Activated T-helper 17 cell treated with anti-CD3 and anti-CD28 coated beads, Interleukin-2, amount 50 U/mL, for 72 hours (primary cell): ENCODE results near the gene DGKH. TPM values are rescaled to one million over a fixed set of nuclear protein-coding genes. Genes with fewer than 3 reads are reported as not detected.
"Not testable (repeated sequence)": the region's sequence is repeated elsewhere in the genome, so short reads cannot be mapped to it uniquely, and the experiment has no call there.

Experiments used
- ATAC-seq: fragments of 150-1000 bp; cut with Tn5 transposase; replicated peaks from 2 replicates; pipeline ENCODE4 v1.10.0; 2021; ENCODE audit warnings: mild to moderate bottlenecking, moderate library complexity
- H3K27ac Mint-ChIP-seq: one replicate; pipeline ENCODE4 v1.8.0; 2022; ENCODE audit warnings: mixed read lengths
- H3K27me3 Mint-ChIP-seq: one replicate; pipeline ENCODE4 v1.8.0; 2022; ENCODE audit warnings: mixed read lengths
- H3K36me3 Mint-ChIP-seq: one replicate; pipeline ENCODE4 v1.8.0; 2022; ENCODE audit warnings: low read depth, mild to moderate bottlenecking, mixed read lengths
- H3K4me1 Mint-ChIP-seq: one replicate; pipeline ENCODE4 v1.8.0; 2022; ENCODE audit warnings: mixed read lengths
- H3K4me3 Mint-ChIP-seq: one replicate; pipeline ENCODE4 v1.8.0; 2022; ENCODE audit warnings: mild to moderate bottlenecking, mixed read lengths
- H3K9me3 Mint-ChIP-seq: one replicate; pipeline ENCODE4 v1.8.0; 2022; ENCODE audit warnings: mixed read lengths
- total RNA-seq, 2 donors: library from RNA; stranded (reverse); gene quantifications; one replicate each; pipeline ENCODE4 v1.2.3, GENCODE V29; 2022

DGKH gene
- total RNA-seq, 2 donors from 2014 or later: 16.6 to 17.5 TPM

DNA sequence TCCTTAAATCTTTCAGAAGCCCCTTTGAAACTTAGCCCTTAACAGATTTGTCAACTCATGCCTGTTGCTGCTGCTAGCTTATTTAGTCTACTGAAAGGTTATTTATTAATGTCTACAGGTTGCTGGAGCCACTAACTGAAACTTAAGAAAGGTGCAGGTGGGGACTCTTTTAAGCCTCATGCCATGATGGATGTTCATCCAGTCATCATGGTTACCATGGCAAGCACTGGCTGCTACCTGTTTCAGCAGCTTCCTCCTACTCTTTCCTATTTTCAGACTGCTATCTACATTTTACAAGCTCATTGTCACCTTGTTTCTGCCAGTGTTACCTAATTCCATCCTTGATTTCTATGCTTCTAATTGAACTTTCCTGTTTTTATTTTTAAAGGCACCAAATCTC lies 27.1 kb downstream of the DGKH start:
- peak; percentile 28 for ATAC-seq
- Mint-ChIP-seq H3K9me3 (no peaks in the 10 kb centered on the region), H3K27ac (no peak overlapping the region), H3K27me3 (no peaks in the 10 kb centered on the region), H3K36me3 (no peaks in the 10 kb centered on the region), H3K4me1 (peaks cover 5% of the 10 kb centered on the region), H3K4me3 (no peak overlapping the region)

GRCh38 chr13:42076309-42076713 lies 27.9 kb downstream of the DGKH start:
- ATAC-seq: no peak
- H3K36me3 Mint-ChIP-seq: no peaks in the 10 kb centered on the region
- H3K27me3 Mint-ChIP-seq: no peaks in the 10 kb centered on the region
- H3K9me3 Mint-ChIP-seq: no peaks in the 10 kb centered on the region
- H3K4me1 Mint-ChIP-seq: peaks cover 5% of the 10 kb centered on the region
- H3K4me3 Mint-ChIP-seq: no peak overlapping the region
- H3K27ac Mint-ChIP-seq: no peak overlapping the region

DNA sequence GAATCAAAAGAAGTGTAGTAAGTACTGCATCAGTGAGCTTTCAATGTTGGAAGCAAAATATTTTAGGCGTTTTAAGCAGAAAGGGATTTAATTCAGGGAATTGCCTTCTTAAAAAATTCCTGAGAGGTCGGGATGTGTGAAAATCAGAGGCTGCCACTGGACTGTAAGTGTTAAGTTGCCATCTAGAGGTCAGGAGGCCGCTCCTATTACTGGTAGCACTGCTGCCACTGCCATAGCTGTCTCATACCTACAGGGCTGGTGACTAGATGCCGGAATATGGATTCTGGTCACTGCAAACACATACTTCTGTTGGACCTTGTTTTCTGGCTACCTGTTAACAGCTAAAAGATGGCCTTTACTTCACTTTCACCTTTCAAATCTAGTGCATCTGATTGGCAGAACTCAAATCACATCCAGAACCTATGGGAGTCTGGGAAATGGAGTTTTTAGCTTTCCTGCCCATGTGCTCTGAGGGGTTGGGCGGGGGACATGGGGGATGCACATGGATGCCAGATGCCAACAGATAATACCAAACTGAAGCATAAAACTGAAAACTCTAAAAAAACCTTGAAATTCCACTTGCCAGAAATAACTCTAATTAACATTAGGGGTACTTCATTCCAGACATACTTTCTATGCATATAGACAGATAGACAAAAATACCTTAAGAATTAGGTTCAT lies 29.8 kb downstream of the DGKH start:
- Mint-ChIP-seq H3K4me3 (no peak overlapping the region), H3K27me3 (no peaks in the 10 kb centered on the region), H3K36me3 (peaks cover 5% of the 10 kb centered on the region), H3K4me1 (peaks cover 11% of the 10 kb centered on the region), H3K27ac (no peak overlapping the region), H3K9me3 (no peaks in the 10 kb centered on the region)
- no peak for ATAC-seq

- Mint-ChIP-seq H3K4me3 (peak overlapping the region; percentile 40), H3K4me1 (peaks cover 7% of the 10 kb centered on the region), H3K27ac (peak overlapping the region; percentile 18), H3K36me3 (peaks cover 8% of the 10 kb centered on the region), H3K27me3 (no peaks in the 10 kb centered on the region), H3K9me3 (no peaks in the 10 kb centered on the region)
- ATAC-seq: peak; percentile 80
These were observed 34.8 kb downstream of the DGKH start for GRCh38 chr13:42083138-42083770.

DNA sequence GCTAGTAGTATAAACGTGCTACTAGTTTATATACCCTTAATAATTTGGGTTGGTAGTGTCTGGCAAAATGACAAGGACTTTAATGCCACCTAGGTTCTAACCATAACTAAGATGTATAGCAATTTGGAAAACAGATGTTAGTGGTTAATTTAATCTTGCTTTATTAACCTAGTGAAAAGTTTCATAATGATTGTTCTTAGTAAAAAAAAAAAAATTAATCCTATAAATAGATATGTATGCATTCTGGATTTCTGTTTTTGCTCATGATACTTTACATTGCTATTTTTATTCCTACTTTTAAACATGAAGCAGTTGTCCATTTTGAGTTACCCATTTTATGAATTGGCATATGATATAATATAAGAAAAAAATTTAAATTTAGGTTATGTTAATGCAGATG lies 36.3 kb downstream of the DGKH start:
- Mint-ChIP-seq H3K4me3 (no peak overlapping the region), H3K4me1 (peaks cover 7% of the 10 kb centered on the region), H3K36me3 (peaks cover 8% of the 10 kb centered on the region), H3K9me3 (no peaks in the 10 kb centered on the region), H3K27me3 (no peaks in the 10 kb centered on the region), H3K27ac (no peak overlapping the region)
- ATAC-seq: no peak

- Mint-ChIP-seq H3K27me3 (no peaks in the 10 kb centered on the region), H3K4me3 (no peak overlapping the region), H3K4me1 (peaks cover 7% of the 10 kb centered on the region), H3K9me3 (no peaks in the 10 kb centered on the region), H3K36me3 (peaks cover 8% of the 10 kb centered on the region), H3K27ac (peak overlapping the region; percentile 23)
- ATAC-seq: no peak
These were observed 38.1 kb downstream of the DGKH start for GRCh38 chr13:42086582-42086981.

GRCh38 chr13:42094516-42095040 lies 46.1 kb downstream of the DGKH start:
- Mint-ChIP-seq H3K9me3 (no peaks in the 10 kb centered on the region), H3K4me1 (peaks cover 5% of the 10 kb centered on the region), H3K27ac (no peak overlapping the region), H3K4me3 (no peak overlapping the region), H3K36me3 (no peaks in the 10 kb centered on the region), H3K27me3 (no peaks in the 10 kb centered on the region)
- ATAC-seq: no peak

- ATAC-seq, H3K4me3 Mint-ChIP-seq, H3K27ac Mint-ChIP-seq, H3K4me1 Mint-ChIP-seq, H3K9me3 Mint-ChIP-seq, H3K27me3 Mint-ChIP-seq, H3K36me3 Mint-ChIP-seq: not testable (repeated sequence)
These were observed 47.8 kb downstream of the DGKH start for GRCh38 chr13:42096222-42096621.

DNA sequence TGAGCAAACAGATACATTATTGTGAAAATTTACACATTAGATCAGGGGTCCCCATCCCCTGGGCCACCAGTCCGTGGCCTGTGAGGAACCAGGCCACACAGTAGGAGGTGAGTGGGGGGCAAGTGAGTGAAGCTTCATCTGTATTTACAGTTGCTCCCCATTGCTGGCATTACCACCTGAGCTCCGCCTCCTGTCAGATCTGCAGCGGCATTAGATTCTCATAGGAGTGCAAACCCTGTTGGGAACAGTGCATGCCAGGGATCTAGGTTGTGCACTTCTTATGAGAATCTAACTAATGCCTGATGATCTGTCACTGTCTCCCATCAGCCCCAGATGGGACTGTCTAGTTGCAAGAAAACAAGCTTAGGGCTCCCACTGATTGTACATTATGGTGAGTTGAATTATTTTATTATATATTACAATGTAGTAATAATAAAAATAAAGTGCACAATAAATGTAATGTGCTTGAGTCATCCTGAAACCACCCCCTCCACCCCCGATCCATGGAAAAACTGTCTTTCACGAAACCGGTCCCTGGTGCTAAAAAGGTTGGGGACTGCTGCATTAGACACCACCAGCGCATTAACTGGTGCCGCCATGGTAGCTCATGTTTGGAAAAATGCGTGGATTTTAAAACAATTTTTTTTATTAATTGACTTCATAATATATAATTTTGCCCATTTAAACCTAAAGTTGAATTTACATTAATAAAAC lies 51.7 kb downstream of the DGKH start:
- H3K9me3 Mint-ChIP-seq: no peaks in the 10 kb centered on the region
- no peak overlapping the region for H3K4me3 Mint-ChIP-seq
- no peaks in the 10 kb centered on the region for H3K27me3 Mint-ChIP-seq
- no peak overlapping the region for H3K27ac Mint-ChIP-seq
- no peak for ATAC-seq
- H3K4me1 Mint-ChIP-seq: peaks cover 15% of the 10 kb centered on the region
- no peaks in the 10 kb centered on the region for H3K36me3 Mint-ChIP-seq

DNA sequence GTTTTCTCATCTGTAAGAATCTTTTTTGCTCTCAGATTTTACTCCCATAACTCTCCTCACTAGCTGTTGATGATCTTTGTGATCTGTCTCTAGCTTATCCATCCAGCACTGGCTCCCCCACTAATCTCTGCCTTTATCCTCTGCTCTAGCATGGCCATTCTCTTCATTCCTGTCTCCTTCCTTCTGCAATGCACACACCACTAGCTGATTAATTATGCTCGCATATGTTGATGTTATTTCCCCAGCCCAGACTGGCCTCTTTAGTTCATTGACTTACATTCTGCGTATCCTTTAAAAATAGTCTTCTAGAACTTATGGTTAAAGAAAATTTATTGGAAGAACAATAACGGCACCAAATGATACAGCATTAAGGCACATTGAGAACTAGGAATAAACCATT lies 52.5 kb downstream of the DGKH start:
- H3K27me3 Mint-ChIP-seq: no peaks in the 10 kb centered on the region
- no peak for ATAC-seq
- H3K4me1 Mint-ChIP-seq: peaks cover 15% of the 10 kb centered on the region
- H3K9me3 Mint-ChIP-seq: no peaks in the 10 kb centered on the region
- H3K27ac Mint-ChIP-seq: peak overlapping the region; percentile 70
- H3K36me3 Mint-ChIP-seq: no peaks in the 10 kb centered on the region
- no peak overlapping the region for H3K4me3 Mint-ChIP-seq

DNA sequence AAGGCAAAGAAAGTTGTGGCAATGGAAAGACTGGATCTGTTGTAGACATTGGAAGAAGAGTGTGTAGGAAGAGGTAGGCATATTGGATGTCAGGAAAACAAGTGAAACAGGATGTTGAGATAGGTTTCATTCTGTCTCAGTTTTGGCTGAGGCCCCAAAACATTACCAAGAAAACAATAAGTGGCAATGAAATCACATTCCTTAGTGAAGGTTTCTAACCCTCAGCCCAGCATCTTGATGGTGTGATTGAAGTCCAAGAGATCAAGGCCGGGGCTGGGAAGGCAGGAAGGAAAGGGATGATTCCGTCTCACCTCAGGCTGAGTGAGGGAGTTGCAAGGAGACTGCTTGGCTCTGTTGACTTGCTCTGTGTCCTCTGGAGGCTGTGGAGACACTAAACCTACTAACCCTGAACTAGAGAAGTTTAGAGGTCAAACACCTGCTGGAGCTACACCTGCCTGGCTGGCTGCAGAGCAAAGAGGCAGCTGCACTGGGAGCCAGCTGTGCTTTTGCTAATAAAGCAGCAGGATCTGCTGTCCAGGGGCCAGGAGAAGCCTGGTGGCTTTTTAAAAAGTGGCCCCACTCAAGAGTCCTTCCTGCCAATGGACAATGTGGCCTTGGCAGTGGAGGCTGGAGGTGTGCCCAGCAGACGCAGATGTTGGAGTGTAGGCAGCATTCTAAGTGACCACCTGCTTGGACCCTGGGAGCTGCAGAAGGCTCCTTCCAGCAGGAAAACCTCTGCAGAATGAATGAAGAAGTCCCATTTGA lies 53.6 kb downstream of the DGKH start:
- H3K9me3 Mint-ChIP-seq: no peaks in the 10 kb centered on the region
- ATAC-seq: no peak
- H3K36me3 Mint-ChIP-seq: no peaks in the 10 kb centered on the region
- H3K4me3 Mint-ChIP-seq: no peak overlapping the region
- H3K27ac Mint-ChIP-seq: peak overlapping the region; percentile 70
- no peaks in the 10 kb centered on the region for H3K27me3 Mint-ChIP-seq
- peaks cover 15% of the 10 kb centered on the region for H3K4me1 Mint-ChIP-seq

GRCh38 chr13:42102961-42103865 lies 54.8 kb downstream of the DGKH start:
- H3K27ac Mint-ChIP-seq: no peak overlapping the region
- no peak overlapping the region for H3K4me3 Mint-ChIP-seq
- no peaks in the 10 kb centered on the region for H3K36me3 Mint-ChIP-seq
- no peaks in the 10 kb centered on the region for H3K27me3 Mint-ChIP-seq
- H3K9me3 Mint-ChIP-seq: no peaks in the 10 kb centered on the region
- peaks cover 10% of the 10 kb centered on the region for H3K4me1 Mint-ChIP-seq
- ATAC-seq: no peak

GRCh38 chr13:42106998-42107397 lies 58.5 kb downstream of the DGKH start:
- no peaks in the 10 kb centered on the region for H3K27me3 Mint-ChIP-seq
- no peak overlapping the region for H3K27ac Mint-ChIP-seq
- no peak for ATAC-seq
- H3K4me1 Mint-ChIP-seq: peaks cover 9% of the 10 kb centered on the region
- no peak overlapping the region for H3K4me3 Mint-ChIP-seq
- H3K36me3 Mint-ChIP-seq: no peaks in the 10 kb centered on the region
- no peaks in the 10 kb centered on the region for H3K9me3 Mint-ChIP-seq
